ENCODE results near the gene NADSYN1.
"Not testable (repeated sequence)": the region's sequence is repeated elsewhere in the genome, so short reads cannot be mapped to it uniquely, and the experiment has no call there.

Gene NADSYN1

GRCh38 chr11:71422318-71422717 lies 30.7 kb upstream of the NADSYN1 start:
- H3K27ac ChIP-seq (ENCODE audit: low read depth, low read length); H3K4me3 ChIP-seq (ENCODE audit: low read depth, low read length); H3K4me1 ChIP-seq (ENCODE audit: control insufficient read depth, insufficient read depth, low read length); H3K9me3 ChIP-seq (ENCODE audit: control insufficient read depth, insufficient read depth, low read length); H3K27me3 ChIP-seq (ENCODE audit: control insufficient read depth, insufficient read depth, low read length); H3K9ac ChIP-seq (ENCODE audit: low read depth, low read length); H3K36me3 ChIP-seq (ENCODE audit: control insufficient read depth, insufficient read depth, low read length): not testable (repeated sequence)

GRCh38 chr11:71423181-71423790 lies 29.7 kb upstream of the NADSYN1 start:
- Histone ChIP-seq H3K9ac (ENCODE audit: low read depth, low read length) (no peak overlapping the region), H3K9me3 (ENCODE audit: control insufficient read depth, insufficient read depth, low read length) (no peaks in the 10 kb centered on the region), H3K27me3 (ENCODE audit: control insufficient read depth, insufficient read depth, low read length) (no peaks in the 10 kb centered on the region), H3K27ac (ENCODE audit: low read depth, low read length) (no peak overlapping the region), H3K36me3 (ENCODE audit: control insufficient read depth, insufficient read depth, low read length) (no peaks in the 10 kb centered on the region), H3K4me3 (ENCODE audit: low read depth, low read length) (no peak overlapping the region), H3K4me1 (ENCODE audit: control insufficient read depth, insufficient read depth, low read length) (no peaks in the 10 kb centered on the region)

GRCh38 chr11:71425409-71425808 lies 27.6 kb upstream of the NADSYN1 start:
- Histone ChIP-seq H3K9me3 (ENCODE audit: control insufficient read depth, insufficient read depth, low read length) (no peaks in the 10 kb centered on the region), H3K36me3 (ENCODE audit: control insufficient read depth, insufficient read depth, low read length) (no peaks in the 10 kb centered on the region), H3K27ac (ENCODE audit: low read depth, low read length) (no peak overlapping the region), H3K27me3 (ENCODE audit: control insufficient read depth, insufficient read depth, low read length) (no peaks in the 10 kb centered on the region), H3K9ac (ENCODE audit: low read depth, low read length) (no peak overlapping the region), H3K4me3 (ENCODE audit: low read depth, low read length) (no peak overlapping the region), H3K4me1 (ENCODE audit: control insufficient read depth, insufficient read depth, low read length) (no peaks in the 10 kb centered on the region)

DNA sequence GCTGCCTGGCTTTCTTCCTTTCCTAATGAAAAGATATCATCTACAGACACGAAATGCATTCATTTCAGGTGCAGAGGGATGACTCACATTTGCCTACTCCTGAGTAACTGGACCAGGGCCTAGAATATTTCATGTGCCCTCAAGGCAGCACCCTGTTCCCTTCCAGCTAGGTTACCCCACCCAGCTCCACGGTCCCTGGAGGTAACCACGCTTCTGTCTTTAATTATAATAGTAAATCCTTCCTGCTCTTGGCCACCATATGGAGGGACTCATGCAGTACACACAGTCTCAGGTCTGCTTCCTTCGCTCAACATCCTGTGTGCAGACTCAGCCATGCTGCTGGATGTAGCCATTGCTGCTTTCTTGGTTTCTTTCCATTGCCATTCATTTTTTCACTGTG lies 27.1 kb upstream of the NADSYN1 start:
- Histone ChIP-seq H3K4me3 (ENCODE audit: low read depth, low read length) (no peak overlapping the region), H3K36me3 (ENCODE audit: control insufficient read depth, insufficient read depth, low read length) (no peaks in the 10 kb centered on the region), H3K27me3 (ENCODE audit: control insufficient read depth, insufficient read depth, low read length) (no peaks in the 10 kb centered on the region), H3K9me3 (ENCODE audit: control insufficient read depth, insufficient read depth, low read length) (no peaks in the 10 kb centered on the region), H3K27ac (ENCODE audit: low read depth, low read length) (no peak overlapping the region), H3K4me1 (ENCODE audit: control insufficient read depth, insufficient read depth, low read length) (no peaks in the 10 kb centered on the region), H3K9ac (ENCODE audit: low read depth, low read length) (no peak overlapping the region)

GRCh38 chr11:71426413-71426812 lies 26.6 kb upstream of the NADSYN1 start:
- no peak overlapping the region for H3K27ac ChIP-seq (ENCODE audit: low read depth, low read length)
- no peaks in the 10 kb centered on the region for H3K4me1 ChIP-seq (ENCODE audit: control insufficient read depth, insufficient read depth, low read length)
- no peaks in the 10 kb centered on the region for H3K9me3 ChIP-seq (ENCODE audit: control insufficient read depth, insufficient read depth, low read length)
- no peak overlapping the region for H3K9ac ChIP-seq (ENCODE audit: low read depth, low read length)
- no peaks in the 10 kb centered on the region for H3K36me3 ChIP-seq (ENCODE audit: control insufficient read depth, insufficient read depth, low read length)
- no peak overlapping the region for H3K4me3 ChIP-seq (ENCODE audit: low read depth, low read length)
- H3K27me3 ChIP-seq (ENCODE audit: control insufficient read depth, insufficient read depth, low read length): no peaks in the 10 kb centered on the region

- H3K36me3 ChIP-seq (ENCODE audit: control insufficient read depth, insufficient read depth, low read length): no peaks in the 10 kb centered on the region
- no peak overlapping the region for H3K27ac ChIP-seq (ENCODE audit: low read depth, low read length)
- no peaks in the 10 kb centered on the region for H3K27me3 ChIP-seq (ENCODE audit: control insufficient read depth, insufficient read depth, low read length)
- H3K9ac ChIP-seq (ENCODE audit: low read depth, low read length): no peak overlapping the region
- H3K4me3 ChIP-seq (ENCODE audit: low read depth, low read length): no peak overlapping the region
- no peaks in the 10 kb centered on the region for H3K4me1 ChIP-seq (ENCODE audit: control insufficient read depth, insufficient read depth, low read length)
- H3K9me3 ChIP-seq (ENCODE audit: control insufficient read depth, insufficient read depth, low read length): no peaks in the 10 kb centered on the region
These were observed 24.1 kb upstream of the NADSYN1 start for GRCh38 chr11:71428861-71429435.

DNA sequence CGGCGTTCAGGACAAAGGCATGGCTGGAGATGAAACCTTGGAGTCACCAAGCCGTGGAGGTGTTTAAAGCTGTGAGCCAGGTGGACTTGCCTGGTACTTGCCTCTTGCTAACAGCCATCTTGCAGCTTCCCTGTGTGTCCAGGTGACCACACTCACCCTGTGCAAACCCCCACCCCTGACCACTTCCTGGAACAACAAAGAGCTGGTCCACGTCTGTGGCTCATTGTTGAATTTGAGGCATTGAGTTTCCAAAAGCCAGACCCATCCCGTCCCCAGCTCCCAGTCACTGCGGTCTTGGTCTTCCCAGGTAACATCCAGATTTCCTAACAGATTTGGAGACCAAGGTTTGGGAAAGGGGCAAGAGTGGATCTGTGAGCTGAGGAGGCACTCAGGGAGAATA lies 23.3 kb upstream of the NADSYN1 start:
- no peak overlapping the region for H3K9ac ChIP-seq (ENCODE audit: low read depth, low read length)
- H3K9me3 ChIP-seq (ENCODE audit: control insufficient read depth, insufficient read depth, low read length): no peaks in the 10 kb centered on the region

GRCh38 chr11:71430166-71430565 lies 22.8 kb upstream of the NADSYN1 start:
- Histone ChIP-seq H3K4me3 (ENCODE audit: low read depth, low read length) (no peak overlapping the region), H3K9me3 (ENCODE audit: control insufficient read depth, insufficient read depth, low read length) (no peaks in the 10 kb centered on the region), H3K27ac (ENCODE audit: low read depth, low read length) (no peak overlapping the region), H3K9ac (ENCODE audit: low read depth, low read length) (no peak overlapping the region), H3K4me1 (ENCODE audit: control insufficient read depth, insufficient read depth, low read length) (no peaks in the 10 kb centered on the region), H3K36me3 (ENCODE audit: control insufficient read depth, insufficient read depth, low read length) (peaks cover 11% of the 10 kb centered on the region), H3K27me3 (ENCODE audit: control insufficient read depth, insufficient read depth, low read length) (no peaks in the 10 kb centered on the region)

More for the DNA sequence above, 23.3 kb upstream of the NADSYN1 start:
- Histone ChIP-seq H3K4me3 (ENCODE audit: low read depth, low read length) (no peak overlapping the region), H3K27ac (ENCODE audit: low read depth, low read length) (no peak overlapping the region), H3K36me3 (ENCODE audit: control insufficient read depth, insufficient read depth, low read length) (peaks cover 7% of the 10 kb centered on the region), H3K4me1 (ENCODE audit: control insufficient read depth, insufficient read depth, low read length) (no peaks in the 10 kb centered on the region), H3K27me3 (ENCODE audit: control insufficient read depth, insufficient read depth, low read length) (no peaks in the 10 kb centered on the region)

- no peak overlapping the region for H3K27ac ChIP-seq (ENCODE audit: low read depth, low read length)
- H3K4me3 ChIP-seq (ENCODE audit: low read depth, low read length): no peak overlapping the region
- peaks cover 22% of the 10 kb centered on the region for H3K36me3 ChIP-seq (ENCODE audit: control insufficient read depth, insufficient read depth, low read length)
- no peak overlapping the region for H3K9ac ChIP-seq (ENCODE audit: low read depth, low read length)
- no peaks in the 10 kb centered on the region for H3K4me1 ChIP-seq (ENCODE audit: control insufficient read depth, insufficient read depth, low read length)
- no peaks in the 10 kb centered on the region for H3K27me3 ChIP-seq (ENCODE audit: control insufficient read depth, insufficient read depth, low read length)
- H3K9me3 ChIP-seq (ENCODE audit: control insufficient read depth, insufficient read depth, low read length): no peaks in the 10 kb centered on the region
These were observed 21.7 kb upstream of the NADSYN1 start for GRCh38 chr11:71431271-71431670.

- Histone ChIP-seq H3K27me3 (ENCODE audit: control insufficient read depth, insufficient read depth, low read length) (no peaks in the 10 kb centered on the region), H3K27ac (ENCODE audit: low read depth, low read length) (no peak overlapping the region), H3K9me3 (ENCODE audit: control insufficient read depth, insufficient read depth, low read length) (no peaks in the 10 kb centered on the region), H3K4me3 (ENCODE audit: low read depth, low read length) (no peak overlapping the region), H3K4me1 (ENCODE audit: control insufficient read depth, insufficient read depth, low read length) (no peaks in the 10 kb centered on the region), H3K36me3 (ENCODE audit: control insufficient read depth, insufficient read depth, low read length) (peaks cover 38% of the 10 kb centered on the region), H3K9ac (ENCODE audit: low read depth, low read length) (no peak overlapping the region)
These were observed 20.0 kb upstream of the NADSYN1 start for GRCh38 chr11:71432761-71433647.

Data from HUES48 (cell line).